Thyroid gland (tissue), 4 donors: ENCODE measurements around the gene KRIT1. TPM values are rescaled to one million over a fixed set of nuclear protein-coding genes. Genes with fewer than 3 reads are reported as not detected.

Source experiments
- DNase-seq, 2 donors: peaks; one replicate each; pipeline ENCODE4 v3.0.0-alpha.2; 2019
- H3K27ac ChIP-seq, 3 donors: fragments of 200-600 bp; sonication (generic); 1 replicate in 2 of 3; 2 replicates in 1 of 3; pipeline ENCODE4 v1.5.1; 2016 to 2019; ENCODE audit warnings: mild to moderate bottlenecking in 1 of 3, moderate library complexity in 1 of 3
- H3K27me3 ChIP-seq: fragments of 200-600 bp; sonication (generic); one replicate; pipeline ENCODE4 v1.5.1; 2019
- H3K36me3 ChIP-seq, 2 donors: fragments of 200-600 bp; sonication (generic); one replicate each; pipeline ENCODE4 v1.5.1; 2016 to 2019
- H3K4me1 ChIP-seq, 2 donors: fragments of 200-600 bp; sonication (generic); one replicate each; pipeline ENCODE4 v1.5.1; 2017 to 2019
- H3K4me3 ChIP-seq, 3 donors: fragments of 200-600 bp; sonication (generic); replicated peaks in 1 of 3; 1 replicate in 2 of 3; 2 replicates in 1 of 3; pipeline ENCODE4 v1.5.1; 2016; ENCODE audit warnings: mild to moderate bottlenecking in 1 of 3
- H3K9me3 ChIP-seq: fragments of 200-600 bp; sonication (generic); one replicate; pipeline ENCODE4 v1.5.1; 2017
- CTCF ChIP-seq, 6 experiments: fragments of 200-600 bp in 3 of 6; fragments of 450-650 bp in 3 of 6; sonication (generic) in 3 of 6; IDR thresholded peaks; one replicate each; pipeline ENCODE4 v1.5.1; 2016 to 2019; ENCODE audit warnings: antibody characterized with exemption in 6 of 6, mild to moderate bottlenecking in 2 of 6, inconsistent platforms in 1 of 6, moderate library complexity in 1 of 6
- POLR2A ChIP-seq, 2 donors: fragments of 450-650 bp; IDR thresholded peaks; one replicate each; pipeline ENCODE4 v1.6.1; 2017; ENCODE audit warnings: antibody characterized with exemption in 2 of 2, mild to moderate bottlenecking in 2 of 2, moderate library complexity in 1 of 2
- WGBS, 2 donors: methylation state at CpG; one replicate each; pipeline ENCODE4 v1.1.5; 2017; 5-methylcytosine and 5-hydroxymethylcytosine counted together
- intact Hi-C: fragments of 100-400 bp; cut with DNase I; formaldehyde crosslinking; loops from one replicate; pipeline ENCODE4 v1.15.1; 2023
- total RNA-seq, 4 donors: library from RNA; depleted of rRNA; stranded (reverse); fragments of >200 nt; gene quantifications; one replicate each; pipeline ENCODE4 v1.2.3, GENCODE V29; 2016

The KRIT1 gene
- total RNA-seq = 100 to 1,000 TPM in 3 of 4 donors, 10 to 100 TPM in 1; 98.9 to 137 (median 111) TPM

GRCh38 chr7:92245487-92246359 is at the start of gene KRIT1, which contains the start of gene ANKIB1:
TSS of gene KRIT1 (minus strand) at chr7:92245914. CDS start at chr7:92242135, 3,779 bp downstream.
TSS of gene ANKIB1 (plus strand) at chr7:92245974. CDS start at chr7:92294979, 49,005 bp downstream.
- Histone ChIP-seq H3K27me3 (no peaks in the 10 kb centered on the region), H3K9me3 (no peaks in the 10 kb centered on the region), H3K36me3 (no peaks in the 10 kb centered on the region), H3K4me1 (peaks cover 19 to 28% of the 10 kb centered on the region in 2 donors), H3K27ac (peak within 1 kb of the TSS; percentile 77 to 95 (median 86)), H3K4me3 (peak within 1 kb of the TSS; percentile 77 to 97 (median 92))
- peak; percentile 15 to 66 for TF ChIP-seq POLR2A (IDR thresholded peaks at IDR 0.05)
- TF ChIP-seq CTCF (IDR thresholded peaks at IDR 0.05) = peak in 2 of 6 experiments; percentile 15 to 27
- DNase-seq = peak; percentile 90 to 91
- intact Hi-C loops = loop anchor here (5.0 kb wide), 1 partner anchor 207 kb away; no protein-coding TSS in a partner anchor
- WGBS, 2 donors = 0 to 1% methylated on average over 32 to 38 of the region's 71 CpGs

- Histone ChIP-seq H3K9me3 (no peaks in the 10 kb centered on the region), H3K4me3 (no peak overlapping the region), H3K36me3 (no peaks in the 10 kb centered on the region), H3K27ac (no peak overlapping the region), H3K27me3 (no peaks in the 10 kb centered on the region), H3K4me1 (peaks cover under 1 to 6% of the 10 kb centered on the region in 2 donors)
- intact Hi-C loops = no loop called here
- TF ChIP-seq CTCF (IDR thresholded peaks at IDR 0.05) (no peak), POLR2A (IDR thresholded peaks at IDR 0.05) (no peak)
- no peak for DNase-seq
- 76 to 79% methylated on average over 1 of the region's 1 CpG for WGBS, 2 donors
Observed at GRCh38 chr7:92295391-92295790, 49.7 kb upstream of the KRIT1 start.

- Histone ChIP-seq H3K4me3 (no peak overlapping the region), H3K27me3 (no peaks in the 10 kb centered on the region), H3K9me3 (no peaks in the 10 kb centered on the region), H3K27ac (peak overlapping the region in 1 of 3 donors; percentile 2), H3K36me3 (no peaks in the 10 kb centered on the region), H3K4me1 (peaks cover 4 to 6% of the 10 kb centered on the region in 2 donors)
- 69 to 74% methylated on average over 2 of the region's 2 CpGs for WGBS, 2 donors
- intact Hi-C loops = no loop called here
- TF ChIP-seq CTCF (IDR thresholded peaks at IDR 0.05) (no peak), POLR2A (IDR thresholded peaks at IDR 0.05) (no peak)
- no peak for DNase-seq
Observed at GRCh38 chr7:92293896-92294590, 48.3 kb upstream of the KRIT1 start.

GRCh38 chr7:92292981-92293380 is 47.3 kb upstream of the KRIT1 start:
- TF ChIP-seq CTCF (IDR thresholded peaks at IDR 0.05) (no peak), POLR2A (IDR thresholded peaks at IDR 0.05) (no peak)
- no peak for DNase-seq
- Histone ChIP-seq H3K4me3 (no peak overlapping the region), H3K36me3 (no peaks in the 10 kb centered on the region), H3K4me1 (peaks cover 4 to 6% of the 10 kb centered on the region in 2 donors), H3K9me3 (no peaks in the 10 kb centered on the region), H3K27ac (no peak overlapping the region), H3K27me3 (no peaks in the 10 kb centered on the region)
- intact Hi-C loops = no loop called here
- WGBS, 2 donors = 75 to 78% methylated on average over 3 of the region's 3 CpGs
